ENCODE data around the gene ZNF683.
A peak's percentile ranks its signal among the peaks of the same experiment; 100 is the strongest.

ZNF683 gene

GRCh38 chr1:26318338-26319064, 54.0 kb downstream of the ZNF683 start:
- DNase-seq (ENCODE audit: low read depth): peak; percentile 19
- no peak for TF ChIP-seq CTCF (conservative IDR thresholded peaks at IDR 0.05; ENCODE audit: control insufficient read depth, insufficient read depth, low read depth, low read length)
- no peak overlapping the region for H3K4me3 ChIP-seq (ENCODE audit: control insufficient read depth, low read depth, low read length)

- no peak within 1 kb of the TSS for H3K4me3 ChIP-seq (ENCODE audit: control insufficient read depth, low read depth, low read length)
- no peak for TF ChIP-seq CTCF (conservative IDR thresholded peaks at IDR 0.05; ENCODE audit: control insufficient read depth, insufficient read depth, low read depth, low read length)
- DNase-seq (ENCODE audit: low read depth): no peak
Observed at GRCh38 chr1:26317612-26318337, 54.8 kb downstream of the ZNF683 start, which contains the start of gene CD52. CD52 (plus strand) TSS chr1:26317958; CDS start chr1:26318018, 60 bp downstream.

- TF ChIP-seq CTCF (conservative IDR thresholded peaks at IDR 0.05; ENCODE audit: control insufficient read depth, insufficient read depth, low read depth, low read length): no peak
- H3K4me3 ChIP-seq (ENCODE audit: control insufficient read depth, low read depth, low read length): no peak overlapping the region
- no peak for DNase-seq (ENCODE audit: low read depth)
Observed at GRCh38 chr1:26317146-26317545, 55.4 kb downstream of the ZNF683 start.

GRCh38 chr1:26315874-26316850, 56.4 kb downstream of the ZNF683 start:
- no peak overlapping the region for H3K4me3 ChIP-seq (ENCODE audit: control insufficient read depth, low read depth, low read length)
- no peak for TF ChIP-seq CTCF (conservative IDR thresholded peaks at IDR 0.05; ENCODE audit: control insufficient read depth, insufficient read depth, low read depth, low read length)
- no peak for DNase-seq (ENCODE audit: low read depth)

GRCh38 chr1:26314501-26314900, 58.0 kb downstream of the ZNF683 start:
- DNase-seq (ENCODE audit: low read depth): no peak
- TF ChIP-seq CTCF (conservative IDR thresholded peaks at IDR 0.05; ENCODE audit: control insufficient read depth, insufficient read depth, low read depth, low read length): no peak
- no peak overlapping the region for H3K4me3 ChIP-seq (ENCODE audit: control insufficient read depth, low read depth, low read length)

All from fibroblast of mammary gland (primary cell).